Measurements from ENCODE around the gene ATRNL1.

ATRNL1 gene

DNA sequence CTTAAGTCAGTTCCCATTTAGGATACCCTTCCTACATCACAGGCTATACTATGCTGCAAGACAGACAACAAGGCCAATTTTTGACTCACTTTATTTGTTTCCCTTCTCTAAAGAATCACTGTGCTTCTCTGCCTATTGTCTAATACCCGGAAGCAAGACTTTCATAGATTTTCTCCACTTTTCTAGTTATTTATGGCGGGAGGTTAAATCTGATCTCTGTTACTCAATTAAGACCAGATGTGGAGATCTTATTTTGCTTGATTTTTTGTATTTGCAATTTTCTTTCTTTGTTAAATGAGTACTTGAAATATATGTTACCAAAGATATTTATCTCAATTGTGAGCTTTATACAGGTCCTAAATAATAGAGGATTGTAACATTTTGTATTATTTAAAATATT, 511.5 kb downstream of the ATRNL1 start:
- no peak for DNase-seq (ENCODE audit: low read depth)

DNA sequence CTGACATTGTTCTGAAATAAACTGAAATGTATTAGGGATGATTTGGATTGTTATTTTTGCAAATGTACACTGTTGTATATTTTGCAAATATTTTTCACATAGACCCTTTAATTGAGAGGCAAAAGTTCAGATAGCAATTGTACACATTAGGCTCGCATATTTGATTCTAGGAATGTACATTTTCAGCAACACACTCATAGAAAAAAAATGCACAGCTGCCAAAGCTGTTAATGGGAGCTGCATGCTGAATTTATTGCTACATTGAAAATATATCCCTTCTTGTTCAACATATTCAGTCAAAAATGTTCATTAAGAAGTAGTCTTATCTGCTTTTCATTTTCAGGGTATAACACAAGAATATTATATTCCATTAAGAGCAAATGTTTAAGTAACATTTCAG, 512.9 kb downstream of the ATRNL1 start:
- DNase-seq (ENCODE audit: low read depth): no peak

DNA sequence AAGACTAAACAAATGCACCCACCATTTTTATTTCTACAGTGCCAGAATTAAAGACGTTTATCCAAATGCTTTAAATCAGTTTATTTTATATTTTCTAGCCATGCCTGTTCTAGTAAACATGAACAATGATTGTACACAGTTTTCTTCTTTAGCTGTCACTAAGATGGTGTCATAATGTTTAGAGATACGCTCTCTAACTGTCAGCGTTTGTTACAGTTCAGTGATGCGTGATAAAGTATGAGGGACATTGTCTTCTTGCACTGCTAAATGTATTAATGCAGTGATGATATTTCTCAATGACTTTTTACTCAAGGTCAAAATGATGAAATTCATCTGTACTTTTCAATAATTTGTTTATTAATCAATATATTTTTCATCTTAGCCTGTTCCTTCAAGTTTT, 513.6 kb downstream of the ATRNL1 start:
- no peak for DNase-seq (ENCODE audit: low read depth)

DNA sequence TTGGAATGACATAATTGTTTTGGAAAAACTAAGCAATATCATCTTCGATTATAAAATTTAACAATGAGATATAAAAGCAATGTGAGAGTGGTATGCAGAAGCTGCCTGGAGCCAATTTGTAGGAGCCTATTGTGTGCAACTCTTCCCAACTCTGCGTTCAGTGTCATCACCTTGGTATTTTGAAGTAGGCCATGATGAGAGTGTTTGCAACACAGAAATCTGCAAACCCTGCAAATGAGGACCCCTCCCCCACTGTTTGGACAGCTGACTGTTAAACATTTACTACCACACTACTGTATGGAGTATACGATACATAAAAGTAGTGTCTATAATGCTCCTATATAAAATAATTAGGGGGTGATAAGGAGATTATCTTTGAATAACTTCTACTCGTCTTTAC, 531.3 kb downstream of the ATRNL1 start:
- DNase-seq (ENCODE audit: low read depth): no peak

DNA sequence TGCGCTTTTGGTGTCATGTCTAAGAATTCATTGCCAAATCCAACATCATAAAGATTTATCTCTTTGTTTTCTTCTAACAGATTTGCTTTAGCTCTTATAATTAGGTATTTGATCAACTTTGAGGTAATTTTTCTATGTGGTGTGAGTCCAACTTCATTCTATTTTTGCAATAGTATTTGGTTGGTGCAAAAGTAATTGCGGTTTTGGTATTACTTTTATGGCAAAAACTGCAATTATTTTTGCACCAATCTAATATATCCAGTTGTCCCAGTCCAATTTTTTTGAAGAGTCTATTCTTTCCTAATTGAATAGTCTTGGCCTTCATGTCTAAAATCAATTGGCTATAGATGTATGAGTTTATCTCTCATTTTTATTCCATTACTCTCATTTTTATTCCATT, 535.5 kb downstream of the ATRNL1 start:
- no peak for DNase-seq (ENCODE audit: low read depth)

DNA sequence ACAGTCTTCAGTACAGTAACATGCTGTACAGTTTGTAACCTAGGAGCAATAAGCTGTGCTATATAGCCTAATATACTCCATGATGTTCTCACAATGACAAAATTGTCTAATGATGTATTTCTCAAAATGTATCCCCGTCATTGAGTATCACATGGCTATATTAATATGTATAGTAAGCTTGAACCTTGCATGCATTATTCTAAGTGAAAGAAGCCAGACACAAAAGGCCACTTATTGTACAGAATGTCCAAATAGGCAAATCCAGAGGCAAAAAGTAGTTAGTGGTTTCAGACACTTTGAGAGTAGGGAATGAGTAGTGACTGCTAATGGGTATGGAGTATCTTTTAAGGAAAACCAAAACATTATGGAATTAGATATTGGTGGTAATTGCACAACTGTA, 545.1 kb downstream of the ATRNL1 start:
- no peak for DNase-seq (ENCODE audit: low read depth)

DNA sequence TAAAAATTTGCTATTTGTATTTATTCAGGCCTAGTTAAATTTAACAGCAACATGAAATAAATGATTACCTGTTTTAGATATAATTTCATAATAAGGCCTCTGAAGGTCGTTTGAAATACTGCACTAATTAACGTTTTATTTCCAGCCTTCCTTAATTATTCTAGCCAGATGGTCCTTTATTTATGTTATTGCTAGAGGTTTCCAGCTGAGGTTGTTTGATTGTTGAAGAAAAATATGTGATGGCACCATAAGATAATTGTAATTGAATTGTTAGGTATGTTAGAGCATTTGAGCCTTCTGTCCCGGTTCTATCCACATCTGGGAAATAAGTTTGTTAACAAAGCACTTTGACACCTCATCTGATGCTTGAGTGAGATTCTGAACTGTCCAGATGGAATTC, 556.1 kb downstream of the ATRNL1 start:
- DNase-seq (ENCODE audit: low read depth): no peak

DNA sequence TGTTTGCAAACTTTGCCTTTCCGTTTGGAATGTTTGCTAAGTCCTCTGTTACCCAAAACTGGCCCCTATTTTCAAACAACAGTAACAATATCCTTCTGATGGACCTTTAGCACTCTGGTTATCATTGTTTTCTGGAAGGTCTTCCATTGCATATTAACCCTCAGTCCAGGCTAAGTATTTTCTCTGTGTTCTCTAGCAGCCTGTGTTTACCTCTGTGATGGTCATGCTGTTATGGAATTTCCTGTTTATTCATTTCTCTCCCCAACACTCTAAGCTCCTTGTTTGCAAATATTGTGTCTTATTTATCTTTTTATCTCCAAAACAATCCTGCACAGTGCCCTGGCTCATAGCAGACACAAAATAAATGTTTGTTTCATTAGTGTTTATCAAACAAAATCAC, 560.3 kb downstream of the ATRNL1 start:
- no peak for DNase-seq (ENCODE audit: low read depth)

DNA sequence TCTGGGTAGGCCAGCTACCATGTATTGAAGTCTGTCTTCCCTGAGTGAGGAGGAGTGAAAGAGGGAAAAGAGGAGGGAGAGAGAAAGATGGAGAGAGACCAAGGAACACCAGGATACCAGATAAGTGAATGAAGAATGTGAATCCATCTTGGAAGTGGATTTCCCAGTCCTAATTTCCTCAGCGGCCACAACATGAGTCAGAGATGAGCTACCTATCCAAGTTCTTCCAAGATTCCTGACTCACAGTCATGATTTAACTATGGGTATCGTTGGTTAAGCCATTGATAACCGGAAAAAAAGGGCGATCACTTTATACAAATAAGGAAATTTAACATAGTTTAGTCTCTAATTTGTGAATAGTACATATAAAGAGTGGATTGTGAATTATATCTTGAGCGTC, 561.8 kb downstream of the ATRNL1 start:
- DNase-seq (ENCODE audit: low read depth): no peak

DNA sequence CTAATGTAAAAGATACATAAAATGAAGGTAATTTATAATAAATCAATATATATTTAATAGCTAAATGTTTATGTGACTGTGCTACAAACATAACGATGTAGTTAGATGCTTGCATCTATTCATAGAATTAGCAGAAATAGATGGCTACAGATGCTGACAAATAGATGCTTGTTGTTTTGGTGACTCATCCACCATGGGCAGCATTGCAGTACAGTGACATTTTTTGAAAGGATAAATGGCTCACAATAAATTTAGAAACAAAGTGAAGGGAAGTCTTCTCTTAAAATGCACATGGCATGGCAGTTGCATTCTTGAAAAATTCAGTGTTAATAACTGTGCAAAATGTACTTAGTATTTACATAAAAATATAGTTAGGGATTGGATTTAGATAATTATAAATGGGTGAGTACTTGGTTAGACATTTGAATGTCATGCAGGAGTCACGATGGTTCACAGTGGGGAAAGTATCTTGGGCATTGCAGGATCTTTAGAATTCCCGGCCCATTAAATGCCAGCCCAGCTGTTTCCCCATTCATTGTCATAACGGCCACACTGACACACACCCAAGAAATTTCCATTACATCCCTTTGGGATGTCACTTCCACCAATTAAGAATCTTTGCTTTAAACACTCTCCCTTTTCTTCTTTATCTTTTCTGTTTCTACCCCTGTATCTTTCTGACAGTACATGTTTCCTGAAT, 564.1 kb downstream of the ATRNL1 start:
- no peak for DNase-seq (ENCODE audit: low read depth)

DNA sequence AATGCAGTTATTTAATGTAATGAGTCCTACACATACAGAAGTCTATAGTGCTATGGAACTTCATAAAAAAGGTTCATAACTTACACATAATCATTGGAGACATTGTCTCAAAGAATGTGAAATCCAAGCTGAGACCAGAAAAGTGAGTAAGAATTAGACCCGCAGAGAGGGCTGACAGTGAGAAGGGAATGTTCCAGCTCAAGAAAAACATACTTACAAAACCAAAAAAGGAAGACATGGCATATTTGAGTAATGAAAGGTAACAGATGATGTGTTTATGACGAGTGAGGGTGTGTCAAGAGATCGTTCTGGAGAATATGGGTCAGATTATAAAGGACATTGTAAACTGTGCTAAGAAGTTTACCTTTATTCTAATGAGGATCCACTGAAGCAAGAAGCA, 566.5 kb downstream of the ATRNL1 start:
- DNase-seq (ENCODE audit: low read depth): no peak

DNA sequence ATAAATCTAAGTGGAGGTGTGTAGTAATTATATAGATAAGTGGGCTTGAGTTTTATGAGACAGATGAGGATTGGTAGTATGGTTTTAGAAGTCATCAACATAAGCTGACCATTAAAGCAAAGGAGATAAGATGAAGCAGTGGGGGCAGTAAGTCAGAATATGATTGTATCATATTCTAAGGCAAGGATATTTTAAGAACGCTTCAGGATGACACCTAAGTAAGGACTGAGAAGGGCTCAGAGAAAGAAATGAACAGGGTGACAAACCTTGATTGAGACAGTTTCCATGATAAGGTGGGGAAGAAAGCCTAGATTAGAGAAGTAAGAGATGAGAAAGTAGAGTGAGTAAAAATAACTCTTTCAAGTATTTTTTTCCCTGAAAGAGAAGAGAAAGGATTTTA, 567.2 kb downstream of the ATRNL1 start:
- DNase-seq (ENCODE audit: low read depth): no peak

DNA sequence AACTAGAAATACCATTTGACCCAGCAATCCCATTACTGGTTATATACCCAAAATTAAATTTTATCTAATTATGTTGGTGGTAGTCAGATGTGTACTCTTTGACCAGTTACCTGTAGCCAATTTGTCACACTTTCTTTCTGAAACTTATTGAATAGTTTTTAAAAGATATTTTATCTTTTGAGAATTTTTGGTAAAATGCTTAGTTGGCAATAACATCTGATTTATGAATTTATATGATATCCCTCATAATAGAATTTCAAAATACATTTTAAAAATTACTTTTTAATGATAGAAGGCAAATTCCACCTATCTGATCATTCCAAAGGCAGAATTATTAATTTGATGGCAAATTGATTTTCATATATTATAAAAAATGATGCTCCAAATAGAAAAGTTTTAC, 569.3 kb downstream of the ATRNL1 start:
- DNase-seq (ENCODE audit: low read depth): no peak

DNA sequence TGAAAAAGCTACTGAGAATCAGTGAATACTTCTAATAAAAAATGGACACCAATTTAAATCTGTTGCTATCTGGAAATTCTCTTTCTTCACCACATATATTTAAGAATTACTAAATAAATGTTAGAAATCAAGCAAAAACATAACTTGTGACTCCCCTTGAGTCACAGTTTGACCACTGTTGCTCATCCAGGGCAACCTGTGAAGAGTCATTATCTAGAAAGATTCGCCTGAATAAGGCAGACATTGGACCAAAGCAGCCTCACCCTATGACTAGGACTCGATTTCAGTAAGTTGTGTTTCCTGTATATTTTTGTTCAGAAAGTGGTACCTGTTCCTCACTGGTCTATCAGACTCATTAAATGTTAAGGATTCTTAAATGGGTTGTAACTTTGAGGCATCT, 572.4 kb downstream of the ATRNL1 start:
- no peak for DNase-seq (ENCODE audit: low read depth)

DNA sequence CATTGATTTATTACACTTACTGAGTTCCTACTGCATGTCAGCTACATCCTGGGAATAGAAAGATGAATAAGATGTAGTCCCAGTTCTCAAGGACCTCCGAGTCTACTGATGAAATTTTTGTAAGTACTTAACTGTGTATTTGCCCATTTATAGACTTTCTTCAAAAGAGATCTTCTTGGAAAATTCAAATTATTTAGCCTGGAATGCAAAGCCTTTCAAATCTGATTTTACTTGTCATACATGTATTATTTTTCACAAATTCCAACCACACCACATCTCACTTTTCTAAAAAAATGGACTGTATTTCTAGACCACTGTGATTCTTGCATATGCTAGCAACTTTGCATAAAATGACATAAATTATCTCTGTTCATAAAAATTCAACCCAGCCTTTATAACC, 581.3 kb downstream of the ATRNL1 start:
- no peak for DNase-seq (ENCODE audit: low read depth)

DNA sequence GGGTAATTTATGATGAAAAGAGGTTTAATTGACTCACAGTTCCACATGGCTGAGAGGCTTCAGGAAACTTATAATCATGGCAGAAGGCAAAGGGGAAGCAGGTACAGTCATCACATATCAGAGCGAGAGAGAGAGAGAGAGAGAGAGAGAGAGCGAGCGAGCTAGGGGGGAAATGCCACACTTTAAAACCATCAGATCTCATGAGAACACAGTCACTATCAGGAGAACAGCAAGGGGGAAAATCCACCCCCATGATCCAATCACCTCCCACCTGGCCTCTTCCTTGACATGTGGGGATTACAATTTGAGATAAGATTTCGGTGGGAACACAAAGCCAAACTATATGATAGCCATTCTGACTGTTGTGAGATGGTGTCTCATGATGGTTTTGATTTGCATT, 603.6 kb downstream of the ATRNL1 start:
- no peak for DNase-seq (ENCODE audit: low read depth)

DNA sequence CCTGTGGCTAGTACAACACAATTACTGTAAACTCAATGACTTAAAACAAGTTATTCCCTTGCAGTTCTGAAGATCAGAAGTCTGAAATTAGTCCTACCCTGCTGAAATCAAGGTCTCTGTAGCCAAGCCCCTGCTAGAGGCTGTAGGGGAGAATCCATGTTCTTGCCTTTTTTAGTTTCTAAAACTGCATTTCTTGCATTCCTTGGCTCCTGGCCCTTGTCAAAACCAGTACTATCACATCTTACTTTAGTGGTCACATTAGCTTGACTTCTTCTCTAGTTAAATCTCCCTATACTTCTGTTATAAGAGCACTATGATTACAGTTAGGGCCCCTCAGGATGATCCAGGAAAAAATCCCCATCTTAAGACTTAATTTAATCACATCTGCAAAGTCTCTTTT, 612.9 kb downstream of the ATRNL1 start:
- no peak for DNase-seq (ENCODE audit: low read depth)

DNA sequence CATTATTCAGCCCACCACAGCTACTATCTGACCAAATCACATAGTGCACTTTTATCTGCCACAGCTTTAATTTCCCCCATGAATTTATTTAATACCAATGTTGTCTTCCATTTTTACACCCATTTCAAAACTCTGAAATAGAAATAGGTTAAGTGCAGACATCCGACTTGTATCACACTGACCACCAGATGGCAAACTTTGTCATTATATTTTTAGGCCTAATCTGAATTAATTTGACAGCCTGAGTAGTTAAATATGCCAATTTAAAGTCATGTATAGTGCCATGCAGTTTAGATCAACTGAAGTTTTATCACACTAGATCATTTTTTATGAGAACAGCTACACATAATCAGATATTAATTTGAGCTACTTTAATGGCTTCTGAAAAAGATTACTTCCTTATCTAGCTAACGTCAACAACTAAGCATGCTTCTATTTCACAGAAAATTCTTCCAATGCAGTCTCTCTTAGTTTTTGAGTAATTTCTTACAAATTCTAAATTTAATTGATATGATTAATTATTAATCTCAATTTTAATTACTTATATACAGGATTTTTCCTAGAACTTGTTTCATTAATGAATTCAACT, 613.4 kb downstream of the ATRNL1 start:
- DNase-seq (ENCODE audit: low read depth): no peak

DNA sequence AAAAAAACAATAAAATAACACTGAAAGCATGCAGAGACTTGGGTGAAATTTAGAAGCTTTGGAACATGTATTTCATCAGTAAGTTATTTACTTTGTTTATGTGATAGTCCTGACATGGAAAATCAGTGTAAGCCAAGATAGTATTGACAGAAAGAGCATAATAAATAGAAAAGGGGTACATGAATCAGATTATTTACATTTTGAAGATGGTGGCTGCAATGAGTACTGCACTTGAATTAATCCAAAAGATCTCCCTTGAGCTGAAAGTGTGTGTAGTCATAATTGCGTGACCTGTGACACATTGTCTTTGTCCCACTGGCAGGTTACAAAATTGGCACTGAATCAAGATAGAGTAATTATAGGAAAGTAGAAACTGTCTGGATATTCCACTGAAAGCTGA, 617.0 kb downstream of the ATRNL1 start:
- no peak for DNase-seq (ENCODE audit: low read depth)

DNA sequence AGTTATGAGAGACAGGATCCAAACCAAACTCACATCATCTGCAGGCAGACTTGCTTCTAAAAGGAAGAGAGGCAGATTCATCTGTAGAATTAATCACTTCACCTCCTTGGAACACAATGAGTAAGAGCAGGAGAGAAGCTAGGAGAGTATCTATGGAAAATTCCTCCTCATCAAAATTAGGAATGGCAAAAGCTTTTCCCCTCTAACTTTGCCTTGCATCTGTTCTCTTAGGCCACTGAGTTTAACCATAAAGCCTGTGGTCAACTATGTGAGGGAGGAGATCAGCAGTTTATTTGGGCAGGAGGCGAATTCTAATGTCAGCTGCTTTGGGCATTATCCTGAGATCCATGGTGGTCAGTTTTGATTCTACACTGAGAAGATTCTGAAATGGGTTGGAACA, 618.1 kb downstream of the ATRNL1 start:
- DNase-seq (ENCODE audit: low read depth): no peak

DNA sequence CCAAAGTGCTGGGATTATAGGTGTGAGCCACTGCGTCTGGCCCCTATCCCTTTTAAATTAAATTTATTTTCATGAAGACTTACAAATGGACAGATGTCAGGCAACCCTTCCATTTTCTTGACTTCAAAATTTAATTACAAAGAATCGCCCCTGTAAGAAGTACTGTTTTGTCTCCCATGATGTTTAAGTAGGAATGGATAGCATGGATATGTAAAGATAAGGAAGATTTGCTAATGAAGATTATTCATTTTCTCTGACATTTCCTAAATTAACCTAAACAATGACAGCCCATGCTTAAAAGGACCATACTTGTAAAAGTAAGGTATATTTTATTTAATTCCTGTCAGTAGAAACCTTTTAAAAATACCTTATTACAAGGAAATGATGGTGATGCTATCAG, 627.0 kb downstream of the ATRNL1 start:
- DNase-seq (ENCODE audit: low read depth): no peak

DNA sequence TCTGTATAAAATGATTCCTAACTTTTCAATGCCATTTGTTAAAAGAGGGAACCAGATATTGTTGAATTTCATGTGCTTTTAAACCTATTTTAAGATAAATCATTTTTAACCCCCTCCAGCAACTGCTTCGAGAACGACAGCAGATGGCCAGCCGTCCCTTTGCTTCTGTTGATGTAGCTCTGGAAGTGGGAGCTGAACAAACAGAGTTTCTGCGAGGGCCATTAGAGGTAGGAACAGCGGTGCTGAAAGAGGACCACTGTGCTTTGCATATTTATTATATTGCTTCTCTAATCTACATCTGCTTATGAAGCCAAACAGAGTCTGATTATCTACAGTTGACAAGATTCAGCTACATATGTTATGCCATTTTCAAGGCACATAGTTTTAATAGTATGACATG, 634.0 kb downstream of the ATRNL1 start:
- DNase-seq (ENCODE audit: low read depth): no peak

DNA sequence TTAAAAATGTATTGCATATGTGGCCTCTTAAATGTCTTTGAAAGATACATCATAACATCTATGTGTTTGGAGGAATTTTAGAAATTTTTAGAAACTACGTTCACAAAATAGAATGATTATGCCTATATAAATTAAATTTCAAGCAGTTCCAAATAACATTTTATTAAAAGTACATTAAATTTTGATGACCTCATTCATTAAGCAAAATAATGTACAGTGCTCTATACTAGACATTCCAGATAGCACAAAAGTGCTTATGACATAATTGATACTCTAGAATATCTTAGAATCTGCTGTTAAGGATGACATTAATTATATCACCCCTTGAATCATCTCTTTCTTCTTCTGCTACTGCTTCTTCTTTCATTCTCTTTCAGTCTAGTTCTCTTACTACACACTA, 650.9 kb downstream of the ATRNL1 start:
- DNase-seq (ENCODE audit: low read depth): no peak

DNA sequence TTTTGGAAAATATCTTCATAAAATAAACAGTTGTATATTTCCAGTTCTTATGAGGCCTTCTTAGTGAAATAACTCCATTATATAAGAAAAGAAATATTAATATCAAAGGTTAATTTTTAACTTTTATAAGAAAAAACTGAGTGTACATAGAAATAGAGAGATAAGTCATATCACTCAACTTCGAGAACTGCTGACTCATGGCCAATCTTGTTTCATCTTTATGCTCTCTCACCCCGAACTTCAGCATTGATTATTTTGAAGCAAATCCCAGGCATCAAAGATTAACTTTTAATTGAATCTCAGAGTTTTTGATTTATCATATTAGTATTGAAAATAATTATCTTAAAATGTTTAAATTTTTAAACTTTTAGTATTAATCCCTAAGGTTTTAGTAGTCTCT, 652.8 kb downstream of the ATRNL1 start:
- DNase-seq (ENCODE audit: low read depth): no peak

Data from GM04503 (cell line).